ENCODE results near the gene AP1B1. TPM values are rescaled to one million over a fixed set of nuclear protein-coding genes. Genes with fewer than 3 reads are reported as not detected.
"Not testable (repeated sequence)": the region's sequence is repeated elsewhere in the genome, so short reads cannot be mapped to it uniquely, and the experiment has no call there.

The AP1B1 gene
- total and polyA plus RNA-seq, 4 experiments from 2014 or later = 9.1 to 42.7 (median 30.7) TPM

GRCh38 chr22:29370537-29370936 lies 17.8 kb downstream of the AP1B1 start:
- Histone ChIP-seq H3K4me1 (ENCODE audit: insufficient read depth, low read length) (no peaks in the 10 kb centered on the region), H3K9me3 (ENCODE audit: control insufficient read depth in 1 of 2, low read length in 2 of 2) (no peaks in the 10 kb centered on the region), H3K27me3 (ENCODE audit: insufficient read depth, low read length) (no peaks in the 10 kb centered on the region), H3K4me3 (ENCODE audit: low read length in 2 of 2) (no peak overlapping the region), H3K36me3 (ENCODE audit: insufficient read depth, low read length) (peaks cover 6% of the 10 kb centered on the region), H3K27ac (ENCODE audit: low read depth, low read length) (no peak overlapping the region)
- no peak overlapping the region for H3K27ac Mint-ChIP-seq
- no peaks in the 10 kb centered on the region for H3K27me3 Mint-ChIP-seq
- CTCF ChIA-PET (ENCODE audit: partially characterized antibody) = no interaction called here
- no peaks in the 10 kb centered on the region for H3K9me3 Mint-ChIP-seq
- peaks cover 5 to 24% (median 9%) of the 10 kb centered on the region in 4 donors for H3K4me1 Mint-ChIP-seq
- POLR2A ChIA-PET (ENCODE audit: partially characterized antibody) = no interaction called here
- H3K36me3 Mint-ChIP-seq = peaks cover 31 to 39% of the 10 kb centered on the region in 2 donors
- intact Hi-C loops (cut with micrococcal nuclease) = no loop called here
- DNase-seq = no peak
- no peak overlapping the region for H3K4me3 Mint-ChIP-seq

GRCh38 chr22:29369460-29369859 lies 18.9 kb downstream of the AP1B1 start:
- no peak overlapping the region for H3K4me3 Mint-ChIP-seq
- CTCF ChIA-PET (ENCODE audit: partially characterized antibody) = no interaction called here
- peak overlapping the region in 1 of 7 donors; percentile 19 for H3K27ac Mint-ChIP-seq
- peaks cover 6% of the 10 kb centered on the region for H3K36me3 ChIP-seq (ENCODE audit: insufficient read depth, low read length)
- H3K27me3 ChIP-seq (ENCODE audit: insufficient read depth, low read length) = no peaks in the 10 kb centered on the region
- peaks cover 25 to 37% of the 10 kb centered on the region in 2 donors for H3K36me3 Mint-ChIP-seq
- H3K9me3 Mint-ChIP-seq = no peaks in the 10 kb centered on the region
- intact Hi-C loops (cut with micrococcal nuclease) = loop anchor here (5.0 kb wide), 1 partner anchor 53 kb away; no protein-coding TSS in a partner anchor
- H3K4me3 ChIP-seq (ENCODE audit: low read length in 2 of 2) = no peak overlapping the region
- no peaks in the 10 kb centered on the region for H3K27me3 Mint-ChIP-seq
- POLR2A ChIA-PET (ENCODE audit: partially characterized antibody) = no interaction called here
- no peaks in the 10 kb centered on the region for H3K9me3 ChIP-seq (ENCODE audit: control insufficient read depth in 1 of 2, low read length in 2 of 2)
- no peaks in the 10 kb centered on the region for H3K4me1 ChIP-seq (ENCODE audit: insufficient read depth, low read length)
- no peak for DNase-seq
- peaks cover 5 to 24% (median 8%) of the 10 kb centered on the region in 4 donors for H3K4me1 Mint-ChIP-seq
- no peak overlapping the region for H3K27ac ChIP-seq (ENCODE audit: low read depth, low read length)

GRCh38 chr22:29359469-29359868 lies 28.9 kb downstream of the AP1B1 start:
- Mint-ChIP-seq H3K36me3 (peaks cover 29 to 70% of the 10 kb centered on the region in 2 donors), H3K4me1 (peaks cover 0 to 1% (median 0%) of the 10 kb centered on the region in 4 donors), H3K4me3 (no peak overlapping the region), H3K27me3 (no peaks in the 10 kb centered on the region), H3K27ac (no peak overlapping the region), H3K9me3 (no peaks in the 10 kb centered on the region)
- Histone ChIP-seq H3K4me3 (ENCODE audit: low read length in 2 of 2) (no peak overlapping the region), H3K27ac (ENCODE audit: low read depth, low read length) (no peak overlapping the region), H3K27me3 (ENCODE audit: insufficient read depth, low read length) (no peaks in the 10 kb centered on the region), H3K9me3 (ENCODE audit: control insufficient read depth in 1 of 2, low read length in 2 of 2) (no peaks in the 10 kb centered on the region), H3K4me1 (ENCODE audit: insufficient read depth, low read length) (no peaks in the 10 kb centered on the region), H3K36me3 (ENCODE audit: insufficient read depth, low read length) (peaks cover 37% of the 10 kb centered on the region)
- CTCF ChIA-PET (ENCODE audit: partially characterized antibody) = no interaction called here
- no peak for DNase-seq
- POLR2A ChIA-PET (ENCODE audit: partially characterized antibody) = no interaction called here
- intact Hi-C loops (cut with micrococcal nuclease) = no loop called here

DNA sequence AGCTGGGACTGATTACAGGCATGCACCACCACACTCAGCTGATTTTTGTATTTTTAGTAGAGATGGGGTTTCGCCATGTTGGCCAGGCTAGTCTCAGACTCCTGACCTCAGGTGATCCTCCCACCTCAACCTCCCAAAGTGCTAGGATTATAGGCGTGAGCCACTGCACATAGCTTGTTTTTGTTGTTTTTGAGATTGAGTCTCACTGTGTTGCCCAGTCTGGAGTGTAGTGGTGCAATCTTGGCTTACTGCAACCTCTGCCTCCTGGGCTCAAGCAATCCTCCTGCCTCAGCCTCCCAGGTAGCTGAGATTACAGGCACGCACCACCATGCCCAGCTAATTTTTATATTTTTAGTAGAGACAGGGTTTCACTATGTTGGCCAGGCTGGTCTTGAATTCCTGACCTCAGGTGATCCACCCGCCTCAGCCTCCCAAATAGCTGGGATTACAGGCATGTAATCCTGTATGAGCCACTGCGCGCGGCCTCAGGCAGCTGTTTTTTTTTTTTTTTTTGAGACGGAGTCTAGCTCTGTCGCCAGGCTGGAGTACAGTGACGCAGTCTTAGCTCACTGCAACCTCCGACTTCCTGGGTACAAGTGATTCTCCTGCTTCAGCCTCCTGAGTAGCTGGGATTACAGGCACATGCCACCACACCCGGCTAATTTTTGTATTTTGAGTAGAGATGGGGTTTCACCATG lies 31.0 kb downstream of the AP1B1 start:
- ChIA-PET POLR2A (ENCODE audit: partially characterized antibody) (interaction anchor here (0.6 kb wide), 1 partner anchor 1427 kb away, joined by 3 read pairs; no protein-coding TSS in a partner anchor), CTCF (ENCODE audit: partially characterized antibody) (interaction anchor here (0.7 kb wide), 1 partner anchor 23 kb away, joined by 4 read pairs; no protein-coding TSS in a partner anchor)
- peaks cover 57% of the 10 kb centered on the region for H3K36me3 ChIP-seq (ENCODE audit: insufficient read depth, low read length)
- H3K4me1 ChIP-seq (ENCODE audit: insufficient read depth, low read length); H3K4me1 Mint-ChIP-seq; H3K27me3 Mint-ChIP-seq; H3K9me3 ChIP-seq (ENCODE audit: control insufficient read depth in 1 of 2, low read length in 2 of 2); H3K4me3 ChIP-seq (ENCODE audit: low read length in 2 of 2); DNase-seq; H3K27ac ChIP-seq (ENCODE audit: low read depth, low read length); H3K4me3 Mint-ChIP-seq; H3K27me3 ChIP-seq (ENCODE audit: insufficient read depth, low read length); intact Hi-C loops (cut with micrococcal nuclease); H3K9me3 Mint-ChIP-seq; H3K27ac Mint-ChIP-seq: not testable (repeated sequence)
- H3K36me3 Mint-ChIP-seq = peaks cover 43 to 83% of the 10 kb centered on the region in 2 donors

GRCh38 chr22:29353860-29354259 lies 34.5 kb downstream of the AP1B1 start:
- H3K4me3 Mint-ChIP-seq = no peak overlapping the region
- intact Hi-C loops (cut with micrococcal nuclease) = no loop called here
- peaks cover 0 to 1% (median 0%) of the 10 kb centered on the region in 4 donors for H3K4me1 Mint-ChIP-seq
- DNase-seq = no peak
- H3K36me3 Mint-ChIP-seq = peaks cover 42 to 84% of the 10 kb centered on the region in 2 donors
- H3K27ac Mint-ChIP-seq = no peak overlapping the region
- H3K9me3 ChIP-seq (ENCODE audit: control insufficient read depth in 1 of 2, low read length in 2 of 2) = no peaks in the 10 kb centered on the region
- H3K27ac ChIP-seq (ENCODE audit: low read depth, low read length) = no peak overlapping the region
- H3K4me1 ChIP-seq (ENCODE audit: insufficient read depth, low read length) = no peaks in the 10 kb centered on the region
- no peaks in the 10 kb centered on the region for H3K27me3 ChIP-seq (ENCODE audit: insufficient read depth, low read length)
- no peaks in the 10 kb centered on the region for H3K9me3 Mint-ChIP-seq
- ChIA-PET CTCF (ENCODE audit: partially characterized antibody) (no interaction called here), POLR2A (ENCODE audit: partially characterized antibody) (no interaction called here)
- peaks cover 75% of the 10 kb centered on the region for H3K36me3 ChIP-seq (ENCODE audit: insufficient read depth, low read length)
- H3K4me3 ChIP-seq (ENCODE audit: low read length in 2 of 2) = no peak overlapping the region
- no peaks in the 10 kb centered on the region for H3K27me3 Mint-ChIP-seq

DNA sequence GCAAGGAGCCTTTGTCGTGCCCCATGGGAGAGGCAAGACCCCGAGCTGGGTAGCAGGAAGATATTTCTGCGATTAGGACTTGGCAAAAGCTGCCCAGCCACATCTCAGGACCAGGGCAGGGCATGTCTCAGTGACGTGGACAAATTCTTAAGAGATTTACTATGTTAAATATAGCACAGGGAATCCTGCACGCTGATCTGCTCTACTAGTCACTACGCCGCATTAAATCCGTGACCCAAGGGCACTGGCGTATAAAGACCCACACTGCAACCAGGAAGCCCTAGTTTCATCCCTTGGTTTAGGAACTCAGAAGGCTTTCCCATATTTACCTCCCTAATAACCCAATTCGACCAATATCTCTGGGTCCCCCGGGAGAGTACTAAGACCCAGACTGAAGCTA lies 35.1 kb downstream of the AP1B1 start:
- ChIA-PET POLR2A (ENCODE audit: partially characterized antibody) (no interaction called here), CTCF (ENCODE audit: partially characterized antibody) (no interaction called here)
- DNase-seq = no peak
- Histone ChIP-seq H3K9me3 (ENCODE audit: control insufficient read depth in 1 of 2, low read length in 2 of 2) (no peaks in the 10 kb centered on the region), H3K4me3 (ENCODE audit: low read length in 2 of 2) (no peak overlapping the region), H3K27ac (ENCODE audit: low read depth, low read length) (no peak overlapping the region), H3K36me3 (ENCODE audit: insufficient read depth, low read length) (peaks cover 73% of the 10 kb centered on the region), H3K27me3 (ENCODE audit: insufficient read depth, low read length) (no peaks in the 10 kb centered on the region), H3K4me1 (ENCODE audit: insufficient read depth, low read length) (no peaks in the 10 kb centered on the region)
- peaks cover 0 to 1% (median 0%) of the 10 kb centered on the region in 4 donors for H3K4me1 Mint-ChIP-seq
- intact Hi-C loops (cut with micrococcal nuclease) = no loop called here
- no peaks in the 10 kb centered on the region for H3K27me3 Mint-ChIP-seq
- H3K36me3 Mint-ChIP-seq = peaks cover 46 to 84% of the 10 kb centered on the region in 2 donors
- H3K27ac Mint-ChIP-seq = no peak overlapping the region
- H3K4me3 Mint-ChIP-seq = no peak overlapping the region
- H3K9me3 Mint-ChIP-seq = no peaks in the 10 kb centered on the region

GRCh38 chr22:29352778-29353177 lies 35.6 kb downstream of the AP1B1 start:
- no peaks in the 10 kb centered on the region for H3K9me3 ChIP-seq (ENCODE audit: control insufficient read depth in 1 of 2, low read length in 2 of 2)
- H3K4me3 ChIP-seq (ENCODE audit: low read length in 2 of 2) = no peak overlapping the region
- no peak overlapping the region for H3K27ac ChIP-seq (ENCODE audit: low read depth, low read length)
- no peaks in the 10 kb centered on the region for H3K27me3 Mint-ChIP-seq
- peaks cover 0 to 1% (median 0%) of the 10 kb centered on the region in 4 donors for H3K4me1 Mint-ChIP-seq
- peaks cover 73% of the 10 kb centered on the region for H3K36me3 ChIP-seq (ENCODE audit: insufficient read depth, low read length)
- ChIA-PET CTCF (ENCODE audit: partially characterized antibody) (no interaction called here), POLR2A (ENCODE audit: partially characterized antibody) (no interaction called here)
- no peaks in the 10 kb centered on the region for H3K27me3 ChIP-seq (ENCODE audit: insufficient read depth, low read length)
- no peak overlapping the region for H3K4me3 Mint-ChIP-seq
- no peak for DNase-seq
- peaks cover 51 to 85% of the 10 kb centered on the region in 2 donors for H3K36me3 Mint-ChIP-seq
- intact Hi-C loops (cut with micrococcal nuclease) = no loop called here
- H3K9me3 Mint-ChIP-seq = no peaks in the 10 kb centered on the region
- H3K4me1 ChIP-seq (ENCODE audit: insufficient read depth, low read length) = no peaks in the 10 kb centered on the region
- no peak overlapping the region for H3K27ac Mint-ChIP-seq

All from CD4-positive, alpha-beta memory T cell (primary cell).